ENCODE data around the gene SGK2.

- TF ChIP-seq POLR2A (IDR thresholded peaks at IDR 0.05; ENCODE audit: low read depth, low read length) (no peak), POLR2AphosphoS5 (IDR thresholded peaks at IDR 0.05; ENCODE audit: low read depth, low read length) (no peak), TAF1 (IDR thresholded peaks at IDR 0.05; ENCODE audit: borderline replicate concordance, low read depth, low read length) (no peak)
Observed at GRCh38 chr20:43572891-43573290, 14.1 kb downstream of the SGK2 start.
